ENCODE data around the gene PALLD. TPM values are rescaled to one million over a fixed set of nuclear protein-coding genes. Genes with fewer than 3 reads are reported as not detected.

The PALLD gene
- total RNA-seq, 1 donor from 2014 or later, result 179 TPM

DNA sequence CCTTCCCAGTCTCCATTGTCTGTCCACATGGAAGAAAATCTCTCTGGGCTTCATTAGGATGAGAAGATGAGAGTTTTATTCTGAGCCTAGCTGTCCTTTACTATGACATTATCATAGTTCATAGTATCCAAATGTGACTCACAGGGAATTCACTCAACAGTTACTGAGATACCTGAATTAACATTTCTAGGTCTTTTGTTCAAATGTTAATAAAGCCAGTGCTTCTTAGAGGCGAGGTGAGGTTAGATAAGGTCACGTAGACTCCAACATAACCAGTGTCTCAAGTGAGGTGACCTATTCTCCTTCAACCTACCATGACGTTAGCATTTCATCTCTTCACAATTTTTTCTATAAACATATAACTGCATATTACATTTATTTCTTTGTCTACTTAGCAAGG is 67.2 kb downstream of the PALLD start:
- Histone ChIP-seq H3K4me3 (no peak overlapping the region), H3K4me1 (peaks cover 6% of the 10 kb centered on the region), H3K27ac (no peak overlapping the region), H3K27me3 (no peaks in the 10 kb centered on the region), H3K9me3 (no peaks in the 10 kb centered on the region), H3K36me3 (no peaks in the 10 kb centered on the region)
- DNase-seq (no peak), ATAC-seq (no peak)
- TF ChIP-seq, protein P1, sequence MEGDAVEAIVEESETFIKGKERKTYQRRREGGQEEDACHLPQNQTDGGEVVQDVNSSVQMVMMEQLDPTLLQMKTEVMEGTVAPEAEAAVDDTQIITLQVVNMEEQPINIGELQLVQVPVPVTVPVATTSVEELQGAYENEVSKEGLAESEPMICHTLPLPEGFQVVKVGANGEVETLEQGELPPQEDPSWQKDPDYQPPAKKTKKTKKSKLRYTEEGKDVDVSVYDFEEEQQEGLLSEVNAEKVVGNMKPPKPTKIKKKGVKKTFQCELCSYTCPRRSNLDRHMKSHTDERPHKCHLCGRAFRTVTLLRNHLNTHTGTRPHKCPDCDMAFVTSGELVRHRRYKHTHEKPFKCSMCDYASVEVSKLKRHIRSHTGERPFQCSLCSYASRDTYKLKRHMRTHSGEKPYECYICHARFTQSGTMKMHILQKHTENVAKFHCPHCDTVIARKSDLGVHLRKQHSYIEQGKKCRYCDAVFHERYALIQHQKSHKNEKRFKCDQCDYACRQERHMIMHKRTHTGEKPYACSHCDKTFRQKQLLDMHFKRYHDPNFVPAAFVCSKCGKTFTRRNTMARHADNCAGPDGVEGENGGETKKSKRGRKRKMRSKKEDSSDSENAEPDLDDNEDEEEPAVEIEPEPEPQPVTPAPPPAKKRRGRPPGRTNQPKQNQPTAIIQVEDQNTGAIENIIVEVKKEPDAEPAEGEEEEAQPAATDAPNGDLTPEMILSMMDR (IDR thresholded peaks at IDR 0.05), result no peak
- intact Hi-C loops (cut with DNase I), result no loop called here

- TF ChIP-seq, protein P1 (IDR thresholded peaks at IDR 0.05), result no peak
- intact Hi-C loops (cut with DNase I), result no loop called here
- H3K27me3 ChIP-seq, result no peaks in the 10 kb centered on the region
- DNase-seq (no peak), ATAC-seq (no peak)
- no peak overlapping the region for H3K4me3 ChIP-seq
- H3K27ac ChIP-seq, result no peak overlapping the region
- no peaks in the 10 kb centered on the region for H3K36me3 ChIP-seq
- H3K4me1 ChIP-seq, result peaks cover 6% of the 10 kb centered on the region
- no peaks in the 10 kb centered on the region for H3K9me3 ChIP-seq
Observed at GRCh38 chr4:168565130-168565529, 68.3 kb downstream of the PALLD start.

GRCh38 chr4:168566726-168567125 is 69.9 kb downstream of the PALLD start:
- Histone ChIP-seq H3K4me3 (no peak overlapping the region), H3K4me1 (no peaks in the 10 kb centered on the region), H3K27ac (no peak overlapping the region), H3K27me3 (no peaks in the 10 kb centered on the region), H3K9me3 (no peaks in the 10 kb centered on the region), H3K36me3 (no peaks in the 10 kb centered on the region)
- intact Hi-C loops (cut with DNase I), result no loop called here
- TF ChIP-seq, protein P1 (IDR thresholded peaks at IDR 0.05), result no peak
- ATAC-seq (no peak), DNase-seq (no peak)

DNA sequence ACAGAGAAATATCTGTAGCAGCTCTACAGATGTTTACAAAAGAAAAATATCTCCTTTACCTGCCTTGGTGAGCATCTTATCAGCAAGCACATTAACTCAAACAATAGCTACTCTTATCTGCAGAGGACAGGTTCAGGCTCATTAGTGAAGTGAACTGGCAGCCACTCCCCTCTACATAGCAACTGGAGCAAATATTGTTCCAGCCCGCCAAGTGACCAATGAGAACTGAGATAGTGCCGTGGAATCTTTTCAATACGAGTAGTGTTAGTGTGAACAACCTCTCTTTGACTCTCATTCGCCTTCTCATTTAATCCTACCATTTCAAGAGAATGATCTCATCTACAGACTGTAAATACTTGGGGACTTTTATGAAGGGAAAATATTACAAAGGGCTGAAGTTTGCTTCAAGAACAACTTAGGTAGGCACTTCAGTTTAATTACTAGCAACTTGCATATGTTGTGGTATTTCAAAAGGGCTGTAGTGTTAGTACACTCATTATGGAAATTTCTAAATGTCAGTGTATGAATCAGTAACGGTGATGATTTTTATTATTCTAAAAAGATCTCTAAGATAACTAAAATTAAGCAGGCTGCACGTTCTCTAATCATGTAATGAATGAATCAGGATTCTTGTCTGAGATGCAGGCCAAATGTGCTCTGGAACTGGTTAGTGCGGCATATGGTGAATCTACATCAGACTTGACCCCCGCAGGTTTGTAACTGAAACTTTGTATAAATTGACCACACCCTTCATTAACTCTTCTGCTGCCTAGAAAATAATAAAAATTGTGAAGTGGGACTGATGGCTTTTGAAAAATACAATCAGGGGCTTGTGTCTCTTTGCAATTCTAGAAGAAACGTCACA is 72.4 kb downstream of the PALLD start:
- intact Hi-C loops (cut with DNase I), result no loop called here
- TF ChIP-seq, protein P1 (IDR thresholded peaks at IDR 0.05), result no peak
- DNase-seq, result no peak
- Histone ChIP-seq H3K27ac (no peak overlapping the region), H3K27me3 (no peaks in the 10 kb centered on the region), H3K9me3 (no peaks in the 10 kb centered on the region), H3K4me1 (no peaks in the 10 kb centered on the region), H3K4me3 (no peak overlapping the region), H3K36me3 (no peaks in the 10 kb centered on the region)
- peak; percentile 98 for ATAC-seq

DNA sequence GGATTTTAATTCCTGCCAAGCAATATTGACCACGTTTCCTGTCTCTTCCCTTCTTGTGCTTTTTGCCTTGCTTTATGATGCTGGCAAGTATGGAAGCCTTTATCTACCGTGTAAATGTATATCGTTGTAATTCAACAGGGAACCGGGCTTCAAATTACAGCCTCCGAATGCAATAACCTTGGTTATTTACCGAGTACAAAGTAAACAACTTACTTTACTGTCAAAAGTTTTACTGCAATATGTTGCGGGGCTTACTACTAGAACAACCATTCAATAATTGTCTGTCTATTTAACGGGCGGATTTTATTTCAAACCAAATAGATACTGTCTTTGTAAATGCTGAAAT is 73.1 kb downstream of the PALLD start:
- no peak for ATAC-seq
- Histone ChIP-seq H3K36me3 (no peaks in the 10 kb centered on the region), H3K9me3 (no peaks in the 10 kb centered on the region), H3K27me3 (no peaks in the 10 kb centered on the region), H3K4me3 (no peak overlapping the region), H3K4me1 (no peaks in the 10 kb centered on the region), H3K27ac (no peak overlapping the region)
- TF ChIP-seq, protein P1 (IDR thresholded peaks at IDR 0.05), result no peak
- no peak for DNase-seq
- intact Hi-C loops (cut with DNase I), result no loop called here

Measured in upper lobe of right lung (tissue), 1 donor.